ENCODE results near the gene MTARC2. TPM values are rescaled to one million over a fixed set of nuclear protein-coding genes. Genes with fewer than 3 reads are reported as not detected.

The MTARC2 gene
- total RNA-seq = 10 to 100 TPM; 20.2 to 26.0 (median 21.1) TPM

DNA sequence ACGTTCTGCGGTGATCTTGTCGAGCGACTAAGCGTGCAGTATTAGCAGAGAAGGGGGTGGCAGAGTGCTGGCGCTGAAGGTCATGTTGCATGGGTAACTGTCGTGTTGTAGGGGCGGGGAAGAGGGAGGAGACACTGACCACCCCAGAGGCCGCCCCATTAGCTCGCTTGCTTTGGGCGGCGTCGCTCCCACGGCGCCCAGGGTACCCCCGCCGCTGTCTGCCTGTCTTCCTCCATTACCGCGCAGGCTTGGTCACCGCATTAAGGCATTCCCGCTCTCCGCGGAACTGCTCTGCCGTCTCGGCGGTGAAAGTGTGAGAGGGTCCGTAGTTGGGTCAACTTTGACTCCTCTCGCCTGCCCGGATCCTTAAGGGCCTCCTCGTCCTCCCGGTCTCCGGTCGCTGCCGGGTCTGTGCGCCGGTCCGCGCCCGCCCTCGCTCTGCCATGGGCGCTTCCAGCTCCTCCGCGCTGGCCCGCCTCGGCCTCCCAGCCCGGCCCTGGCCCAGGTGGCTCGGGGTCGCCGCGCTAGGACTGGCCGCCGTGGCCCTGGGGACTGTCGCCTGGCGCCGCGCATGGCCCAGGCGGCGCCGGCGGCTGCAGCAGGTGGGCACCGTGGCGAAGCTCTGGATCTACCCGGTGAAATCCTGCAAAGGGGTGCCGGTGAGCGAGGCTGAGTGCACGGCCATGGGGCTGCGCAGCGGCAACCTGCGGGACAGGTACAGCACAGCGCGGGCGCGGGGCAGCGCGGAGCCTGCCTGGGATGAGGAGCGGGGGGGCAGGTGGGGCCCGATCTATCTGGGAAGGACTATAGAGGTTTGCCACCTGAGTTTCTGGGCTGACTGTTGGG is at the start of gene MTARC2:
TSS of gene MTARC2 (plus strand) at position 234 of the 846 bp plus-strand sequence. CDS start at position 444, 210 bp downstream.
- TF ChIP-seq, protein P1, sequence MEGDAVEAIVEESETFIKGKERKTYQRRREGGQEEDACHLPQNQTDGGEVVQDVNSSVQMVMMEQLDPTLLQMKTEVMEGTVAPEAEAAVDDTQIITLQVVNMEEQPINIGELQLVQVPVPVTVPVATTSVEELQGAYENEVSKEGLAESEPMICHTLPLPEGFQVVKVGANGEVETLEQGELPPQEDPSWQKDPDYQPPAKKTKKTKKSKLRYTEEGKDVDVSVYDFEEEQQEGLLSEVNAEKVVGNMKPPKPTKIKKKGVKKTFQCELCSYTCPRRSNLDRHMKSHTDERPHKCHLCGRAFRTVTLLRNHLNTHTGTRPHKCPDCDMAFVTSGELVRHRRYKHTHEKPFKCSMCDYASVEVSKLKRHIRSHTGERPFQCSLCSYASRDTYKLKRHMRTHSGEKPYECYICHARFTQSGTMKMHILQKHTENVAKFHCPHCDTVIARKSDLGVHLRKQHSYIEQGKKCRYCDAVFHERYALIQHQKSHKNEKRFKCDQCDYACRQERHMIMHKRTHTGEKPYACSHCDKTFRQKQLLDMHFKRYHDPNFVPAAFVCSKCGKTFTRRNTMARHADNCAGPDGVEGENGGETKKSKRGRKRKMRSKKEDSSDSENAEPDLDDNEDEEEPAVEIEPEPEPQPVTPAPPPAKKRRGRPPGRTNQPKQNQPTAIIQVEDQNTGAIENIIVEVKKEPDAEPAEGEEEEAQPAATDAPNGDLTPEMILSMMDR (IDR thresholded peaks at IDR 0.05; ENCODE audit: low read depth) = no peak

DNA sequence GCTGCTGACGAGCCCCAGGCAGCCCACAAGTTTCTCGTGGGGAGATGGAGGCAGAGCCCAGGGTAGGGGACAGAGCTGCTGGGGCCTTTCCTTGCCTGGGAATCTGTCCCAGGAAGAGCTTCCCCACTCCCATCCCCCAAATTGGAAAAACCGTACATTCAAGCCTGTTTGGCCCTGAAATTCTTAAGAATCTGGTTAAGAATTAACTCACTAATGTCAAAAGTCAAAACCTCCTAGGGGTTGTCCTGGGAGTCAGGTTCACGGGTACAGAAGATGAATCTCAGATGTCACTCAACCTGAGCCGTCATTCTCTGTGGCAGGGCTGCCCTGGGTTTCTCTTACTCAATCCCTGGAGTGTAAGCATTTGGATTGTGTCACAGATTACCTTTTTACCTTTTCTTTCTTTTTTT is 49.5 kb upstream of the MTARC2 start:
- TF ChIP-seq, protein P1 (IDR thresholded peaks at IDR 0.05; ENCODE audit: low read depth) = no peak

DNA sequence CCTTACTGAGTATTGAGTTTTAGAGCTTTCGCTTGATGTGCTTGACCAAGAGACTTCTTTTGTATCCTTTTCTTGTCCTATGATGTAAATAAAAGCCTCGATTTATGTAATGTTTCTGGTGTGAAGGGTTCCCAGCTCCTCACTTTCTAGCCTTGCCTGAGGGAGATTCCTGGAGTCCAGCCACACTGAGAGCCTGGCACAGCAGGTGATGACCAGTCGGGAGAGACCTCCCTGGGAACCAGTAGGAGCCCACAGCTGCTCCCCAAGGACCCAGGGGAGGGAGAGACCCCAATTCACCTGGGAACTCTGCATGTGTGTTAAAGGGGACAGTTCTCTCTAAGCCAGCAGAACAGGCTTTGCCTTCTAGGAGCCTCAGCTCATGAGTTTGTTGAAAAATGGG is 49.1 kb upstream of the MTARC2 start:
- TF ChIP-seq, protein P1 (IDR thresholded peaks at IDR 0.05; ENCODE audit: low read depth) = no peak

DNA sequence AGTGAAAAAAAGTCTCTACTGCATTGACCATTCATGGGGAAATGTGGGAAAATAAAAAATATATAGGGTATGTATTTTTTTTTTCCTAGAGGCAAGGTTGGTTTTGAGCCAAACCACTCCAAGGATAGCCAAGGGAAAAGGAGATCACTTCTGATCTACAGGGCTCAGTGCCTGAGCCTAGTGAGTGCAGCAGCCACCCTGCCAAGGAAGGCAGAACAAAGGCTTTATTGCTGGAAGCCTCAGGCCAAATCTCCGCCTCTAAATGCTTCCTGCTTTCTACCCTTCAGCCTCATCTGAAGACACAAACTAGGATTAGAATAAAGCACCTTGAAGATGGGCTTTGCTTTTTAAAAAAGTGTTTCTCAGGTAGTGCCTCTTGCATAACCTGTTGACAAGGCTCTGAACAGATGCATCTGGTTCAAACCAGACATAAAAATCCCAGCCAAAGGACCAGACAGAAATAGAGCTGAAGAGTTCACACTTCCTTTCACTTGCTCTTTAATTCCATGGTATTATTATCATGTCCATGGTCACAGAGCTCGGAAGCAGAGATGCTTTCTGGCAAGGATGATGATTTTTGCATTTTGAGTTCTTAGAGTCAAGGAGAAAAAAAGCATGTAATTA is 47.5 kb upstream of the MTARC2 start:
- TF ChIP-seq, protein P1 (IDR thresholded peaks at IDR 0.05; ENCODE audit: low read depth) = no peak

DNA sequence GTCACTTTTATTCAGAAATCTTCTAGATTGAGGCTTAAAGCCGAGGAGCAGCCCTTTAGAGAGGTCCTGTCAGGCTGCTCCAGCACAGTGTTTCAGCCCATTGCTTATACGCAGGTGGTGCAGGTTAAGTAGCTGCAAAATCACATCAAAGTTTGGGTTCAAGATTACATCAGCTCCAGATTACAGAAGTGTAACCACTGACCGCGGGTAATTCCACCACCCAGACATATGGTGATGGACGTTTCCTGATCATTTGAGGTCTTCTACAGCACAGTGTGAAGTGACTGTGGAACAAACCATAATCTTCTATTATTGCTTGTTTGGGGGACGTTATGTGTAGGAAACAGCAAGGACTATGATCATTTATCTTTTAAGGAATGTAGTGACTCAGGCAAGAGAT is 46.1 kb upstream of the MTARC2 start:
- TF ChIP-seq, protein P1 (IDR thresholded peaks at IDR 0.05; ENCODE audit: low read depth) = no peak

DNA sequence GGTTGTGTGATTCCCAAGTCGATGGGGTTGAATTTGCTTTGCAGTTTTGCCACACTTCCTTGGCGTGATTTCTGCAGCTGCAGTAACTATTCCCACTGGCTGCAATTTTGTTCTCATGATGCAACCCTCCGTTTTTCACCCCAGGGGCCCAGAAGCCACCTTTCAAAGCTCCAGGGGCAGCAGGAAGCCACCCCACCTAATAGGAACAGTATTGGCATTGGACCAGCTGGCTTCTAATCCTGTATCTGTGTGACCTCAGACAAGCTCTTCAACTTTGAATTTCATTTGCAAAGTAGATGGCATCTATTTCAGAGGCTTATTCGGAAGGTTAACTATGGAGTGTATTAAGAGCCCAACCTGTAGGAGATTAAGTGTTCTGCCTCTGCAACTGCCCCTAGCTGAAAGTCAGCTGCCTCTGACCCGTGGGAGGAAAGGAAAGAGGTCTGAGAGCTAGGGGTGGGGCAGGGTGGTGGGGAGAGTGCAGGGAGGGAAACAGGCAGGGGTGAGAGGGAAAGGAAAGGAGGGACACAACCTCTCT is 45.3 kb upstream of the MTARC2 start:
- TF ChIP-seq, protein P1 (IDR thresholded peaks at IDR 0.05; ENCODE audit: low read depth) = no peak

DNA sequence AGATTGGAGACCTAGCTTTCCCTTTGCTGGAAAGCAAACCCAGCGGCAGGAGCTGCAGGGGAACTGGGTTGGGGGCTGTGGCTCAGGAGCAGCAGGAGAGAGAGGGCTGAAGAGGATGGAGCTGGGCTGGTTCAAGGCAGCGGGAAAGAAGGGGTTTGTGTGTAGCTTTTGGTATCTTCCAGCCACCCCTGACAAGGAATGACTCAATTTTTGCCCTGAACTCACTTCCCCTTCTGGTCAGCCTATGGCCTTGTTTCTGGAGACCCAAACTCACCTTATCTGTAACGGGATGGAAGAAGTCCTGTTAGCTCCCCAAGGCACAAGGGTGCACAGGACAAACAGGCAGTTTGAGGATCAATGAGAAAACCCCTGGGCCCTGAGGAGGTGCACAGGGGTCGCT is 44.8 kb upstream of the MTARC2 start:
- TF ChIP-seq, protein P1 (IDR thresholded peaks at IDR 0.05; ENCODE audit: low read depth) = no peak
